ENCODE results near the gene RIC1. TPM values are rescaled to one million over a fixed set of nuclear protein-coding genes. Genes with fewer than 3 reads are reported as not detected.
A peak's percentile ranks its signal among the peaks of the same experiment; 100 is the strongest.

RIC1 gene
- total and polyA plus RNA-seq, 7 experiments from 2014 or later, result 4.8 to 28.2 (median 24.4) TPM

DNA sequence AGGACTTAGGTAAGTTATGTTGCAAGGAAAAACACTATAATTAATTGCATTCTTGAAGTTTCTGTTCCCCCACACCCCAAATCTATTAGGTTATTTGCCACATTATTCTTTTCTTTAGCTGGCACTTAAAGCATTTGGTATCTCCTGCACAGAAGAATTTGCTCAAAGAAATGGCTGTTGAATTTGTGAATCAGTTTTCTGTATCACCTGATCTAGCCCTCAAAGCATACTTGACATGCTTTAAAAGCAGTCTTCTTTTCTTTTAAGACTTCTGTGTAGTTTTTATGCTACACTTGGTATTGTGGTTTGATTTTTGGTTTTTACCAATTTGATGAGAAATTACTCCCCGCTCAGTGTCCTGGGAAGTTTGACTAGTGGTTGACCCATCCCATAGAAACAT lies 69.1 kb downstream of the RIC1 start:
- ATAC-seq (no peak), DNase-seq (no peak)
- H3K4me3 ChIP-seq (ENCODE audit: low read length), result no peak overlapping the region
- peaks cover 10 to 50% (median 41%) of the 10 kb centered on the region in 5 donors for H3K36me3 Mint-ChIP-seq
- H3K4me3 Mint-ChIP-seq, result no peak overlapping the region
- no peaks in the 10 kb centered on the region for H3K4me1 ChIP-seq (ENCODE audit: control insufficient read depth in 2 of 2, insufficient read depth in 2 of 2, low read length in 2 of 2)
- H3K9me3 ChIP-seq (ENCODE audit: control insufficient read depth in 2 of 3, low read length in 3 of 3), result no peaks in the 10 kb centered on the region
- peaks cover 6 to 43% (median 26%) of the 10 kb centered on the region in 7 donors for H3K4me1 Mint-ChIP-seq
- no peaks in the 10 kb centered on the region for H3K27me3 ChIP-seq (ENCODE audit: control insufficient read depth in 2 of 2, insufficient read depth in 2 of 2, low read length in 2 of 2)
- no peaks in the 10 kb centered on the region for H3K27me3 Mint-ChIP-seq
- intact Hi-C loops (cut with micrococcal nuclease), result no loop called here
- H3K27ac Mint-ChIP-seq, result no peak overlapping the region
- peaks cover 0 to 8% (median 2%) of the 10 kb centered on the region in 11 donors for H3K9me3 Mint-ChIP-seq
- peaks cover 0 to 6% (median 0%) of the 10 kb centered on the region in 3 experiments for H3K36me3 ChIP-seq (ENCODE audit: control insufficient read depth in 2 of 3, insufficient read depth in 3 of 3, low read length in 3 of 3)
- CTCF ChIA-PET, result no interaction called here
- POLR2A ChIA-PET, result no interaction called here
- H3K27ac ChIP-seq (ENCODE audit: low read depth, low read length), result no peak overlapping the region

- peaks cover 0 to 6% (median 0%) of the 10 kb centered on the region in 3 experiments for H3K36me3 ChIP-seq (ENCODE audit: control insufficient read depth in 2 of 3, insufficient read depth in 3 of 3, low read length in 3 of 3)
- H3K27me3 ChIP-seq (ENCODE audit: control insufficient read depth in 2 of 2, insufficient read depth in 2 of 2, low read length in 2 of 2), result no peaks in the 10 kb centered on the region
- POLR2A ChIA-PET, result no interaction called here
- H3K4me3 Mint-ChIP-seq, result no peak overlapping the region
- no peaks in the 10 kb centered on the region for H3K4me1 ChIP-seq (ENCODE audit: control insufficient read depth in 2 of 2, insufficient read depth in 2 of 2, low read length in 2 of 2)
- H3K36me3 Mint-ChIP-seq, result peaks cover 10 to 55% (median 44%) of the 10 kb centered on the region in 5 donors
- no peak overlapping the region for H3K4me3 ChIP-seq (ENCODE audit: low read length)
- no peaks in the 10 kb centered on the region for H3K9me3 ChIP-seq (ENCODE audit: control insufficient read depth in 2 of 3, low read length in 3 of 3)
- CTCF ChIA-PET, result no interaction called here
- intact Hi-C loops (cut with micrococcal nuclease), result no loop called here
- peaks cover 6 to 43% (median 25%) of the 10 kb centered on the region in 7 donors for H3K4me1 Mint-ChIP-seq
- peaks cover 0 to 9% (median 3%) of the 10 kb centered on the region in 11 donors for H3K9me3 Mint-ChIP-seq
- DNase-seq (no peak), ATAC-seq (no peak)
- no peak overlapping the region for H3K27ac ChIP-seq (ENCODE audit: low read depth, low read length)
- no peak overlapping the region for H3K27ac Mint-ChIP-seq
- H3K27me3 Mint-ChIP-seq, result no peaks in the 10 kb centered on the region
Observed at GRCh38 chr9:5698810-5699556, 70.1 kb downstream of the RIC1 start.

DNA sequence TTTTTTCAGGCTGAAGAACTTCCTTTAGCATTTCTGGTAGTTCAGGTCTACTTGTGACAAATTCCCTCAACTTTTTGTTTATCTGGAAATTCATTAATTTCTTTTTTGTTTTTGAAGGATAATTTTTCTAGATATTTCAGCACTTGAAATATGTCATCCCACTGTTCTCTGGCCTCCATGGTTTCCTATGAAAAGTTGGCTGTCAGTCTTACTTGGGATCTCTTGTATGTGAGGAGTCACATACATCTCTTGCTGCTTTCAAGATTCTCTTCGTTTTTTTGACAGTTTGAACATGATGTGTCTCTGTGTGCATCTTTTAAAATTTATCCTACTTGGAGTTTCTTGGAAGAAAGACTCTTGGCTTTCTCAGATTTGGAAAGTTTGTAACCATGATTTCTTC lies 79.5 kb downstream of the RIC1 start:
- peaks cover 16 to 71% (median 65%) of the 10 kb centered on the region in 5 donors for H3K36me3 Mint-ChIP-seq
- H3K9me3 ChIP-seq (ENCODE audit: control insufficient read depth in 2 of 3, low read length in 3 of 3), result peaks cover 0 to 5% (median 0%) of the 10 kb centered on the region in 3 experiments
- H3K4me3 Mint-ChIP-seq, result no peak overlapping the region
- no peaks in the 10 kb centered on the region for H3K27me3 Mint-ChIP-seq
- H3K27ac Mint-ChIP-seq, result no peak overlapping the region
- DNase-seq (no peak), ATAC-seq (no peak)
- peaks cover 0 to 10% (median 2%) of the 10 kb centered on the region in 7 donors for H3K4me1 Mint-ChIP-seq
- intact Hi-C loops (cut with micrococcal nuclease), result loop anchor here in 1 of 2 donors (5.0 kb wide), 1 partner anchor 76 kb away; no protein-coding TSS in a partner anchor
- H3K9me3 Mint-ChIP-seq, result peaks cover 0 to 46% (median 24%) of the 10 kb centered on the region in 11 donors
- ChIA-PET CTCF (no interaction called here), POLR2A (no interaction called here)
- no peaks in the 10 kb centered on the region for H3K4me1 ChIP-seq (ENCODE audit: control insufficient read depth in 2 of 2, insufficient read depth in 2 of 2, low read length in 2 of 2)
- H3K4me3 ChIP-seq (ENCODE audit: low read length), result no peak overlapping the region
- H3K27ac ChIP-seq (ENCODE audit: low read depth, low read length), result no peak overlapping the region
- H3K36me3 ChIP-seq (ENCODE audit: control insufficient read depth in 2 of 3, insufficient read depth in 3 of 3, low read length in 3 of 3), result no peaks in the 10 kb centered on the region
- no peaks in the 10 kb centered on the region for H3K27me3 ChIP-seq (ENCODE audit: control insufficient read depth in 2 of 2, insufficient read depth in 2 of 2, low read length in 2 of 2)

DNA sequence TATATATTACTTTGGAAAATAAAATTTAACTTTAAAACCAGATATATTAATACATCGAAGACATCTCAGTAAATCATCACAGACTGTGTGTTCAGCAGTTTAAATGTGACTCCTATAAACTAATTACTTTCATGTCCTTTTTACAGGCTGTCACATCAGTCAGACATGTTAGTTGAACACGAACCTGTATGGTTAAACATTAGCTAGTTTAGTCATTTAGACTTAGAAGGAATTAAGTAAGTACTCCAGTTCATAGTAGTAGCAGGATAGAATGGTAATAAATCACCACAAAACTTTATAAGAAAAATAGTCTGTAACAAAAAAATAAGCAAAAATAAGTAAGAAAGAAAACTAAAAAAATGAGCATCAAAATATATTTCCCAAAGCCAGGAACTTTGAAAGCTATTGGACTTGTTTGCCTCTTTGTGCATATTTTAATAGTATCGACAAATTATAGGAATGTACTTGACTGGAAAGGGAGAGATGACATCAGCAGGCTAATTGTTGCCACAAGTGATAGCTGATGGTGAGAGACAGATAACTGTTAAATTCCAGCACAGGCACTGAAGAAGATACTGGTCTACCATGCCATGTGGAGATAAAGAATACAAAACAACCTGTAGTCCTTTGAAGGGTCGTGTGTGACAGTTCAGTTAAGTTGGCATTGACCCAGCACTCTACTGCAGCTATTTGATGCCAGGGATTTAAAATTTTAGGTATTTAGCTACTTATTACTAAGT lies 83.9 kb downstream of the RIC1 start:
- DNase-seq (no peak), ATAC-seq (no peak)
- H3K36me3 ChIP-seq (ENCODE audit: control insufficient read depth in 2 of 3, insufficient read depth in 3 of 3, low read length in 3 of 3), result peaks cover 0 to 16% (median 0%) of the 10 kb centered on the region in 3 experiments
- H3K27ac Mint-ChIP-seq, result peak overlapping the region in 2 of 9 donors; percentile 42 to 51
- no peaks in the 10 kb centered on the region for H3K4me1 ChIP-seq (ENCODE audit: control insufficient read depth in 2 of 2, insufficient read depth in 2 of 2, low read length in 2 of 2)
- H3K27ac ChIP-seq (ENCODE audit: low read depth, low read length), result no peak overlapping the region
- H3K4me3 Mint-ChIP-seq, result no peak overlapping the region
- ChIA-PET CTCF (no interaction called here), POLR2A (no interaction called here)
- H3K27me3 ChIP-seq (ENCODE audit: control insufficient read depth in 2 of 2, insufficient read depth in 2 of 2, low read length in 2 of 2), result no peaks in the 10 kb centered on the region
- intact Hi-C loops (cut with micrococcal nuclease), result no loop called here
- H3K36me3 Mint-ChIP-seq, result peaks cover 12 to 87% (median 74%) of the 10 kb centered on the region in 5 donors
- peaks cover 0 to 36% (median 18%) of the 10 kb centered on the region in 11 donors for H3K9me3 Mint-ChIP-seq
- no peak overlapping the region for H3K4me3 ChIP-seq (ENCODE audit: low read length)
- H3K27me3 Mint-ChIP-seq, result no peaks in the 10 kb centered on the region
- H3K4me1 Mint-ChIP-seq, result peaks cover 0 to 8% (median 4%) of the 10 kb centered on the region in 7 donors
- H3K9me3 ChIP-seq (ENCODE audit: control insufficient read depth in 2 of 3, low read length in 3 of 3), result no peaks in the 10 kb centered on the region

DNA sequence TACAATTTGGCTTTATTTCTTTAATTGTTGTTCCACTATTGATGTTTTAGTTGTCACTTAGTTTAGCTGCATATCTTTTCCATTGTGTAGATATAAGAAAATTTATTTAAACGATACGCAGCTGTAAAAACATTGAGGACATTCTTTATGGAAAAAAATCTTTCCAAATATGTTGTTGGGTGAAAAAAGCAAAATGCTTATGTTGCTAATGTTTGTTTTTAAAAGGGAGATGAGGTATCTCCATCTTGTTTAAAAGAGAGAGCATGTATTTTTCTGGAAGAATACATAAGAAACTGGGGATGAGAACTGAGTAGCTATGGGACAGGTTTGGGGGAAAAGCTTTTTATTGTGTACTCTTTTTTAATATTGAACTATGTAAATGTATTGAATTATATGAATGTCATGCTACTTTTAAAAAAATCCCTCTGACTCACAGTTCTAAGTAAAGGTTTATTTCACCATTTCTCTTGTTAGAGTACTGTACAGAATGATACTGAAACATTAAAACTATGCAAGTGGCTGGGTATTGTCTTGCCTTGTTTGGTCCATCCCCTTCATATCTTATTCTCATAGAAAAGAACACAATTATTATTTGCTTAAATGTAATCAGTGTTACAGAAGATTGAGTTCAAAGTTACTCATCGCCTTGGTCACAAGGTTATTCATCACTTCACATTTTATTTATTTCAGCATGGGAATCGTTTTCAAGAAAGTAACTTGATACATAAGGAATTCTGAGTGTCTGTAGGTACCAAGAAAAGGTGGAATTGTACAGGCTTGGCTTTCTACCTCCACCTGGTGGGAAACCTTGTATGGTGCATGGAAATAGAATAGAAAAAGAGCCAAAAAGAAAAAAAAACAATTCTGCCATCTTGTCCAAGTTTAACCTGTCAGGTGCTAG lies 85.8 kb downstream of the RIC1 start:
- no peak overlapping the region for H3K27ac ChIP-seq (ENCODE audit: low read depth, low read length)
- Mint-ChIP-seq H3K36me3 (peaks cover 0 to 75% (median 60%) of the 10 kb centered on the region in 5 donors), H3K4me3 (no peak overlapping the region), H3K27ac (no peak overlapping the region), H3K9me3 (peaks cover 0 to 19% (median 3%) of the 10 kb centered on the region in 11 donors), H3K4me1 (peaks cover 0 to 17% (median 3%) of the 10 kb centered on the region in 7 donors), H3K27me3 (no peaks in the 10 kb centered on the region)
- intact Hi-C loops (cut with micrococcal nuclease), result loop anchor here in 1 of 2 donors (2.0 kb wide), 1 partner anchor 86 kb away; the partner anchor contains the start of gene RIC1
- no peaks in the 10 kb centered on the region for H3K4me1 ChIP-seq (ENCODE audit: control insufficient read depth in 2 of 2, insufficient read depth in 2 of 2, low read length in 2 of 2)
- ATAC-seq (no peak), DNase-seq (peak in 2 of 9 donors; percentile 1 to 7)
- no peak overlapping the region for H3K4me3 ChIP-seq (ENCODE audit: low read length)
- no peaks in the 10 kb centered on the region for H3K27me3 ChIP-seq (ENCODE audit: control insufficient read depth in 2 of 2, insufficient read depth in 2 of 2, low read length in 2 of 2)
- no peaks in the 10 kb centered on the region for H3K9me3 ChIP-seq (ENCODE audit: control insufficient read depth in 2 of 3, low read length in 3 of 3)
- CTCF ChIA-PET, result interaction anchor here (0.7 kb wide), 1 partner anchor 921 kb away, joined by 3 read pairs; no protein-coding TSS in a partner anchor
- POLR2A ChIA-PET, result interaction anchor here (0.6 kb wide), 1 partner anchor 283 kb away, joined by 4 read pairs; no protein-coding TSS in a partner anchor
- peaks cover 0 to 16% (median 1%) of the 10 kb centered on the region in 3 experiments for H3K36me3 ChIP-seq (ENCODE audit: control insufficient read depth in 2 of 3, insufficient read depth in 3 of 3, low read length in 3 of 3)

GRCh38 chr9:5715548-5716127 lies 86.7 kb downstream of the RIC1 start:
- no peak overlapping the region for H3K27ac ChIP-seq (ENCODE audit: low read depth, low read length)

More at GRCh38 chr9:5715548-5716127, 86.7 kb downstream of the RIC1 start:
- H3K9me3 ChIP-seq (ENCODE audit: control insufficient read depth in 2 of 3, low read length in 3 of 3), result no peaks in the 10 kb centered on the region
- Mint-ChIP-seq H3K27me3 (no peaks in the 10 kb centered on the region), H3K9me3 (peaks cover 0 to 15% (median 3%) of the 10 kb centered on the region in 11 donors), H3K4me3 (no peak overlapping the region), H3K4me1 (peaks cover 0 to 17% (median 3%) of the 10 kb centered on the region in 7 donors), H3K27ac (peak overlapping the region in 1 of 9 donors; percentile 20), H3K36me3 (peaks cover 0 to 74% (median 55%) of the 10 kb centered on the region in 5 donors)
- no peak for DNase-seq
- no peak overlapping the region for H3K4me3 ChIP-seq (ENCODE audit: low read length)
- H3K27me3 ChIP-seq (ENCODE audit: control insufficient read depth in 2 of 2, insufficient read depth in 2 of 2, low read length in 2 of 2), result no peaks in the 10 kb centered on the region
- no peaks in the 10 kb centered on the region for H3K4me1 ChIP-seq (ENCODE audit: control insufficient read depth in 2 of 2, insufficient read depth in 2 of 2, low read length in 2 of 2)
- CTCF ChIA-PET, result no interaction called here
- no peak for ATAC-seq
- POLR2A ChIA-PET, result no interaction called here
- peaks cover 0 to 16% (median 8%) of the 10 kb centered on the region in 3 experiments for H3K36me3 ChIP-seq (ENCODE audit: control insufficient read depth in 2 of 3, insufficient read depth in 3 of 3, low read length in 3 of 3)
- intact Hi-C loops (cut with micrococcal nuclease), result loop anchor here in 1 of 2 donors (2.0 kb wide), 1 partner anchor 87 kb away; the partner anchor contains the start of gene RIC1
